GM13977 (cell line): ENCODE results near the gene RGS3.

ENCODE experiments used
- DNase-seq: peaks from one replicate; pipeline ENCODE4 v3.0.0; 2012; ENCODE audit warnings: low spot score
- in situ Hi-C: fragments of 300-500 bp; cut with MboI; formaldehyde crosslinking; loops from one replicate; pipeline ENCODE4 v1.12.0; 2022; ENCODE audit warnings: low sequenced_read_pairs, low pct_unique_long_range_greater_than_20kb, mixed read lengths, inconsistent platforms; ENCODE audit not compliant: unreplicated experiment
- TF ChIP-seq, protein P1 (sequence below): IDR thresholded peaks from 2 replicates; pipeline ENCODE4 v1.5.1; 2012; ENCODE audit warnings: mild to moderate bottlenecking, control low read depth; ENCODE audit not compliant: insufficient read depth; ENCODE audit errors: extremely low read depth, missing control alignments

RGS3 gene

GRCh38 chr9:113585085-113585442 is 121.5 kb downstream of the RGS3 start:
- no peak for DNase-seq
- in situ Hi-C loops: no loop called here
- TF ChIP-seq, protein P1, sequence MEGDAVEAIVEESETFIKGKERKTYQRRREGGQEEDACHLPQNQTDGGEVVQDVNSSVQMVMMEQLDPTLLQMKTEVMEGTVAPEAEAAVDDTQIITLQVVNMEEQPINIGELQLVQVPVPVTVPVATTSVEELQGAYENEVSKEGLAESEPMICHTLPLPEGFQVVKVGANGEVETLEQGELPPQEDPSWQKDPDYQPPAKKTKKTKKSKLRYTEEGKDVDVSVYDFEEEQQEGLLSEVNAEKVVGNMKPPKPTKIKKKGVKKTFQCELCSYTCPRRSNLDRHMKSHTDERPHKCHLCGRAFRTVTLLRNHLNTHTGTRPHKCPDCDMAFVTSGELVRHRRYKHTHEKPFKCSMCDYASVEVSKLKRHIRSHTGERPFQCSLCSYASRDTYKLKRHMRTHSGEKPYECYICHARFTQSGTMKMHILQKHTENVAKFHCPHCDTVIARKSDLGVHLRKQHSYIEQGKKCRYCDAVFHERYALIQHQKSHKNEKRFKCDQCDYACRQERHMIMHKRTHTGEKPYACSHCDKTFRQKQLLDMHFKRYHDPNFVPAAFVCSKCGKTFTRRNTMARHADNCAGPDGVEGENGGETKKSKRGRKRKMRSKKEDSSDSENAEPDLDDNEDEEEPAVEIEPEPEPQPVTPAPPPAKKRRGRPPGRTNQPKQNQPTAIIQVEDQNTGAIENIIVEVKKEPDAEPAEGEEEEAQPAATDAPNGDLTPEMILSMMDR: no peak

DNA sequence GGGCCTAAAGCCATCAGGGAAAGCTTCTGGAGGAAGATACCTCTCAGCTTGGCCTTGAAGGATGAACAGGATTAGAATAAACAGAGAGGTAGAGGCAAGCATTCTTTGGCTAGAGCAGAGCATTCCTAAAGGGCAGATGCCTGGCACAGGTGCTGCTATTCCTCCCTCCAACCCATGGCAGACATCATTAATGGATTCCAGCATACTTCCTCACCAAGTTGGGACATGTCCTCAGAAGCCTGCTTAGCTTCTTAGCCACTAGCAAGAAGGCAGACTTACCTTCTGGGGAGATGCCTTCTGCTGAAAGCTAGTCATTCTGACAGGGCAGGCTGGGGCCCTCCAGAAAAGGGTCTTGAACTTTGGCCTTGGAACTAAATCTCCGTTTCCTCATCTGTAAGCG is 122.0 kb downstream of the RGS3 start:
- DNase-seq: no peak
- in situ Hi-C loops: no loop called here
- TF ChIP-seq, protein P1: no peak

GRCh38 chr9:113587471-113588031 is 124.0 kb downstream of the RGS3 start:
- no peak for DNase-seq
- in situ Hi-C loops: no loop called here
- TF ChIP-seq, protein P1: peak; percentile 15

DNA sequence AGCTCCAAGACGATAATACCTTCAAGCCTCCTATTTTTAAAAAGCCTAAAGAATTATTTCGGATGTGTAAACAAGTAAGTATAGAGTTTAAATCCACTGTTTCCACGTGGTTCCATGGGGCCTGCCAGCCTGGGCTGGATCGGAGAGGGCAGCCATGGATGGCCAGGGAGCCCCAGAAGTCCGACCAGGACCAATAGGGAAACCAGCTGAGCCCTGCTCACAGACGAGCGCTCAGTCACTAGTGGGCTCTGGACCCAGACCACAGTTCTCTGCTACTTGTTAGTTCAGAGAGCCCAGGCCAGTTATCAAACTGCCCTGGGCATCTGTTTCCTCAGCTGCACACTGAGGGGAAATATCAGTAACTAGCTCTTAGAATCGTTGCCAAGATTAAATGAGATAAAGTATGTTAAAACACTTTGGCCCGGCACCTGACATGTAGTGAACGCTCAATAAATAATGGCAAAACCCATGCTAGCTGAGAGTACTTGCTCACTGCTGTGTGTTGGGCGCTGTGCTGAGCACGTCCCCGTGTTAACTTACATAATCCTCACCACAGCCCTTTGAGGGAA is 124.8 kb downstream of the RGS3 start:
- DNase-seq: no peak
- TF ChIP-seq, protein P1: no peak
- in situ Hi-C loops: no loop called here

GRCh38 chr9:113588936-113589335 is 125.4 kb downstream of the RGS3 start:
- in situ Hi-C loops: no loop called here
- TF ChIP-seq, protein P1: no peak
- no peak for DNase-seq

DNA sequence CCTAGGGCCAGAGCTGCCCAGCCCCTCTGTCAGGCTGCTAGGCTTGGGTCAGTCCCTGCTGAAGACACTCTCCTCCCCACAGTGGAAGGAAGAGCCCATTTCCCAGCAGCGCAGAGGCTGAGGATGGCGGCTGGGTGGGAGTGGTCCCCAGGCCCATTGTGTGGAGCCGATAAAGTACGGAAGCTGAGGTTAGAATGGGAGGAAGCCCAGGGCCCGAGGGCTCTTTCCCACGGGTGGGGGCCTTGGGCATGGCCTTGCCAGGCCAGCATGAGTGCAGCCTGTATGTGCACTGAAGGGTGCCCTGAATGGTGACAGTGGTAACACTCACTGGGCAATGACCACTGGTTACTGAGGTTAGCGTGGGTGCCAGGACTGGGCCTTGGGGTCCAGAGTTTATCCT is 125.9 kb downstream of the RGS3 start:
- TF ChIP-seq, protein P1: no peak
- no peak for DNase-seq
- in situ Hi-C loops: no loop called here

DNA sequence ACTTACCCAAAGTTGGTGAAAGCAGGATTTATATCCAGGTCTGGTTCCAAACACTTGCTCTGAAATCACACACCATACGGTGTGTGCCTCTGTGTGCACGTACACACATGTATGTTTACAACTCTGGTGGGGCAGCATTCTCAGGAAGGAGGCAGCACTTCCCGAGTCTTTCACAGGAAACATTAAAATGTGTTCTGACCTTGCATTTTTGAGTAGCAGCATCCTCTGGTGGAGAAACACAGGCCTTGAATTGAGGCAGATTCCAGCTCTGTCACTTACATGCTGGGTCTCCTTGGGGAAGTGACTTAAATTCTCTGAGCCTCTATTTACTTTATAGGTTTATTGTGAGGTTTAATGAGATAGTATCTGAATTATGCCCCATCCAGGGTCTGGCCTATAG is 126.4 kb downstream of the RGS3 start:
- in situ Hi-C loops: loop anchor here (5.0 to 10.0 kb wide), 2 partner anchors 72 to 135 kb away; no protein-coding TSS in a partner anchor
- DNase-seq: no peak
- TF ChIP-seq, protein P1: peak; percentile 32
